Measurements from ENCODE around the gene KIF6. TPM values are rescaled to one million over a fixed set of nuclear protein-coding genes. Genes with fewer than 3 reads are reported as not detected.
"Not testable (repeated sequence)": the region's sequence is repeated elsewhere in the genome, so short reads cannot be mapped to it uniquely, and the experiment has no call there.

The KIF6 gene
- total RNA-seq, 2 donors from 2014 or later = 0.09 to 0.97 TPM

- no peaks in the 10 kb centered on the region for H3K27me3 ChIP-seq (replicated peaks; ENCODE audit: insufficient read depth)
- intact Hi-C loops (cut with DNase I) = loop anchor here (10.0 kb wide), 1 partner anchor 261 kb away; no protein-coding TSS in a partner anchor
- DNase-seq (ENCODE audit: low spot score) = no peak
- H3K27ac ChIP-seq = no peak overlapping the region
- no peak overlapping the region for H3K4me3 ChIP-seq
- TF ChIP-seq POLR2A (IDR thresholded peaks at IDR 0.05) (no peak), CTCF (IDR thresholded peaks at IDR 0.05) (no peak), POLR2AphosphoS5 (IDR thresholded peaks at IDR 0.05) (no peak)
- no peaks in the 10 kb centered on the region for H3K4me1 ChIP-seq (replicated peaks)
- H3K36me3 ChIP-seq = no peaks in the 10 kb centered on the region
- no peaks in the 10 kb centered on the region for H3K9me3 ChIP-seq
Measured at GRCh38 chr6:39493777-39494176, 231.4 kb downstream of the KIF6 start.

- H3K4me1 ChIP-seq (replicated peaks) = no peaks in the 10 kb centered on the region
- H3K9me3 ChIP-seq = no peaks in the 10 kb centered on the region
- H3K27me3 ChIP-seq (replicated peaks; ENCODE audit: insufficient read depth) = no peaks in the 10 kb centered on the region
- TF ChIP-seq POLR2AphosphoS5 (IDR thresholded peaks at IDR 0.05) (no peak), CTCF (IDR thresholded peaks at IDR 0.05) (no peak), POLR2A (IDR thresholded peaks at IDR 0.05) (no peak)
- H3K27ac ChIP-seq = no peak overlapping the region
- H3K4me3 ChIP-seq = no peak overlapping the region
- intact Hi-C loops (cut with DNase I) = loop anchor here (10.0 kb wide), 1 partner anchor 262 kb away; no protein-coding TSS in a partner anchor
- DNase-seq (ENCODE audit: low spot score) = no peak
- H3K36me3 ChIP-seq = no peaks in the 10 kb centered on the region
Measured at GRCh38 chr6:39493174-39493573, 232.0 kb downstream of the KIF6 start.

- 3% methylated on average over 3 of the region's 3 CpGs for WGBS
Measured at GRCh38 chr6:39490108-39490507, 235.1 kb downstream of the KIF6 start.

GRCh38 chr6:39488255-39488879 is 236.8 kb downstream of the KIF6 start:
- Histone ChIP-seq H3K27ac (no peak overlapping the region), H3K4me3 (no peak overlapping the region), H3K9me3 (no peaks in the 10 kb centered on the region), H3K27me3 (replicated peaks; ENCODE audit: insufficient read depth) (no peaks in the 10 kb centered on the region), H3K36me3 (no peaks in the 10 kb centered on the region), H3K4me1 (replicated peaks) (no peaks in the 10 kb centered on the region)
- WGBS = 38% methylated on average over 1 of the region's 1 CpG
- DNase-seq (ENCODE audit: low spot score) = no peak
- intact Hi-C loops (cut with DNase I) = no loop called here
- no peak for TF ChIP-seq CTCF (IDR thresholded peaks at IDR 0.05)
- TF ChIP-seq POLR2A (IDR thresholded peaks at IDR 0.05) = no peak
- no peak for TF ChIP-seq POLR2AphosphoS5 (IDR thresholded peaks at IDR 0.05)

More at GRCh38 chr6:39490108-39490507, 235.1 kb downstream of the KIF6 start:
- DNase-seq (ENCODE audit: low spot score) = no peak
- Histone ChIP-seq H3K4me3 (no peak overlapping the region), H3K4me1 (replicated peaks) (no peaks in the 10 kb centered on the region), H3K36me3 (no peaks in the 10 kb centered on the region), H3K27ac (no peak overlapping the region), H3K9me3 (no peaks in the 10 kb centered on the region), H3K27me3 (replicated peaks; ENCODE audit: insufficient read depth) (no peaks in the 10 kb centered on the region)
- no peak for TF ChIP-seq POLR2AphosphoS5 (IDR thresholded peaks at IDR 0.05)
- no peak for TF ChIP-seq POLR2A (IDR thresholded peaks at IDR 0.05)
- no peak for TF ChIP-seq CTCF (IDR thresholded peaks at IDR 0.05)
- intact Hi-C loops (cut with DNase I) = loop anchor here (10.0 kb wide), 1 partner anchor 265 kb away; no protein-coding TSS in a partner anchor

- Histone ChIP-seq H3K9me3 (no peaks in the 10 kb centered on the region), H3K4me3 (no peak overlapping the region), H3K4me1 (replicated peaks) (no peaks in the 10 kb centered on the region), H3K36me3 (no peaks in the 10 kb centered on the region), H3K27me3 (replicated peaks; ENCODE audit: insufficient read depth) (no peaks in the 10 kb centered on the region), H3K27ac (no peak overlapping the region)
- intact Hi-C loops (cut with DNase I) = no loop called here
- 83% methylated on average over 3 of the region's 3 CpGs for WGBS
- no peak for DNase-seq (ENCODE audit: low spot score)
- TF ChIP-seq POLR2A (IDR thresholded peaks at IDR 0.05) = no peak
- TF ChIP-seq POLR2AphosphoS5 (IDR thresholded peaks at IDR 0.05) = no peak
Measured at GRCh38 chr6:39484276-39484675, 240.9 kb downstream of the KIF6 start.

- H3K4me1 ChIP-seq (replicated peaks); H3K36me3 ChIP-seq; H3K27me3 ChIP-seq (replicated peaks; ENCODE audit: insufficient read depth); H3K27ac ChIP-seq; H3K9me3 ChIP-seq; DNase-seq (ENCODE audit: low spot score); H3K4me3 ChIP-seq; intact Hi-C loops (cut with DNase I): not testable (repeated sequence)
- 76% methylated on average over 1 of the region's 1 CpG for WGBS
Measured at GRCh38 chr6:39479819-39480218, 245.4 kb downstream of the KIF6 start.
